ENCODE measurements around the gene NPW.

DNA sequence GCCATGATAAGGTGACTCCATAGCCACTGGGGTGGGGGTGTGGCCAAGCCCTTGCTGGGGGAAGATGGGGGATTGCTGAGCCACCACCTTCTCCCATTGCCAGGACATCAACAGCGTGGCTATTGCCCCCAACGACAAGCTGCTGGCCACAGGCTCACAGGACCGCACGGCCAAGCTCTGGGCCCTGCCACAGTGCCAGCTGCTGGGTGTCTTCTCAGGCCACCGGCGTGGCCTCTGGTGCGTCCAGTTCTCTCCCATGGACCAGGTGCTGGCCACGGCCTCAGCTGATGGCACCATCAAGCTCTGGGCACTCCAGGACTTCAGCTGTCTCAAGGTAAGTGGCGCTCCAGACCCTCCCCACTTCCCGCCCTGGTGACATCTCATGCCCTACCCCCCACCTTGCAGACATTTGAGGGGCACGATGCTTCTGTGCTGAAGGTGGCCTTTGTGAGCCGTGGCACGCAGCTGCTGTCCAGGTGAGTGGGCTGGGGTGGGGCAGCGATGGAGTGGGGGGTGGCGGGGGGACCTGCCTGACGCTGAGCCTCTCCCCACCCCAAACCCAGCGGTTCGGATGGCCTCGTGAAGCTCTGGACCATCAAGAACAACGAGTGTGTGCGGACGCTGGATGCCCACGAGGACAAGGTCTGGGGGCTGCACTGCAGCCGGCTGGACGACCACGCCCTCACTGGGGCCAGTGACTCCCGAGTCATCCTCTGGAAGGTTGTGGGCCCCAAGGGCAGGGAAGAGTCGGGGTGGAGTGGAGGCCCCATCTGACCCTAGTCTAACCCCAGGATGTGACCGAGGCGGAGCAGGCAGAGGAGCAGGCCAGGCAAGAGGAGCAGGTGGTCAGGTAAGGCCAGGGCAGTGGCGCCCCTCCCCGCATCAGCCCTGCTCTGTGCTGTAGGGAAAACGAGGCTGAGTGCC, 42.4 kb upstream of the NPW start:
- TF ChIP-seq TCF12 (IDR thresholded peaks at IDR 0.05; ENCODE audit: low read depth) (no peak), CREB1 (IDR thresholded peaks at IDR 0.05; ENCODE audit: low read depth) (no peak), FOXM1 (IDR thresholded peaks at IDR 0.05; ENCODE audit: borderline replicate concordance, low read depth) (no peak), RAD21 (IDR thresholded peaks at IDR 0.05; ENCODE audit: low read depth) (no peak), EP300 (IDR thresholded peaks at IDR 0.05; ENCODE audit: borderline replicate concordance) (no peak)
